HG02973 (cell line): ENCODE data around the gene VMAC.
"Not testable (repeated sequence)": the region's sequence is repeated elsewhere in the genome, so short reads cannot be mapped to it uniquely, and the experiment has no call there.

Experiments used
- ATAC-seq: cut with Tn5 transposase; IDR thresholded peaks from one replicate; pipeline ENCODE4 v1.9.1; 2021; ENCODE audit warnings: moderate library complexity; ENCODE audit not compliant: unreplicated experiment

VMAC gene

DNA sequence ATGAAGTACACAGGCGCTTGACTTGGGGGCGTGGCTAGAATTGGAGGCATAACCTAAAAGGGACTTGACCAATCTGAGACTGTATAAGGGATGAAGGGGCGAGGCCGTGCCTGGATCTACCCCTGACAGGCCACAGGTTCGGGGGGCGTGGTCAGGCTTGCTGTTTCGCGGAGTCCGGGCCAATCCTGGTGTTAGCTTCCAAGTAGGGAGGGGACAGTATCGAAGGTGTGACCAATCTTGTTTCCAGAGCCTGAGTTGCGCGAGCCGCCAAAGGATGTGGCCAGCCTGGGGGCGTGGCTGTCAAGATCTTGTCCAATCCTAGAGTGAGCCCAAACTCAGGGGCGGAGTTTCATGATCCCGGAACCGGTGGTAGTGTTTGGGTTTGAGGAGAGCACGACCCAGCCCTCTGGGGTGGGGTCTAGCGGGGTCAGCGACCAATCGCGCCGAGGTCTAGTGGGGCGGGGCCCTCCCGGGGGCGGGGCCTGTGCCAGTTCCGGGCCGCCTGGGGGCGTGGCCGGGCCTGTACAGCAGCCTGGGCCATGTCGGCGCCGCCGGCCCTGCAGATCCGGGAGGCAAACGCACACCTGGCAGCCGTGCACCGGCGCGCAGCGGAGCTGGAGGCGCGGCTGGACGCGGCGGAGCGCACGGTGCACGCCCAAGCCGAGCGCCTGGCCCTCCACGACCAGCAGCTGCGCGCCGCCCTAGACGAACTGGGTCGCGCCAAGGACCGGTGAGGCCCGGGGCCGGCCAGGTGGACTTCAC lies at the start of gene VMAC:
Gene VMAC, plus strand, starts transcription at position 521 of the 762 bp plus-strand sequence. Its CDS starts 19 bp downstream, at position 540.
- peak; percentile 71 for ATAC-seq

GRCh38 chr19:5855151-5855550 lies 49.5 kb upstream of the VMAC start:
- not testable (repeated sequence) for ATAC-seq

DNA sequence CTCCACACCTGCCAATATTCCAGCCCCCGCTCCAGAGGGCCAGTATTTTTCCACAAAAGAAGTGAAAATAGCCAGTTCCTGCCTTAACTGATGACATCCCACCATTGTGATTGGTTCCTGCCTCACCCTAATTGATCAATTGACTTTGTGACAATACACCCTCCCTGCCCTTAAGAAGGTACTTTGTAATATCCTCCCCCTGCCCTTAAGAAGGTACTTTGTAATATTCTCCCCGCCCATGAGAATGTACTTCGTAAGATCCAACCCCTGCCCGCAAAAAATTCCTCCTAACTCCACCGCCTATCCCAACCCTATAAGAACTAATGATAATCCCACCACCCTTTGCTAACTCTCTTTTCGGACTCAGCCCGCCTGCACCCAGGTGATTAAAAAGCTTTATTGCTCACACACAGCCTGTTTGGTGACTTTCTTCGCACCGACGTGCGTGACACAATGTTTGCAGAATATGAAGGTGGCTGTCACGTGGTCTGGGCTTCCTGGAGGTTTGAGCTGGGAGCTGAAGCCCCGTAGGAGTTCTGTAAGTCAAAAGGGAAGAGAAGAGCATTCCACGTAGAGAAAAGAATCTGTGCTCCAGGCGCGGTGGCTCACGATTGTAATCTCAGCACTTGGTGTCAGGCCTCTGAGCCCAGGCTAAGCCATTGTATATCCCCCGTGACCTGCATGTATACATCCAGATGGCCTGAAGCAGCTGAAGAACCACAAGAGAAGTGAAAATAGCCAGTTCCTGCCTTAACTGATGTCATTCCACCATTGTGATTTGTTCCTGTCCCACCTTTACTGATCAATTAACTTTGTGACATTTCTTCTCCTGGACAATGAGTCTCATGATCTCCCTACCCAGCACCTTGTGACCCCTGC lies 47.2 kb upstream of the VMAC start:
- ATAC-seq = no peak

DNA sequence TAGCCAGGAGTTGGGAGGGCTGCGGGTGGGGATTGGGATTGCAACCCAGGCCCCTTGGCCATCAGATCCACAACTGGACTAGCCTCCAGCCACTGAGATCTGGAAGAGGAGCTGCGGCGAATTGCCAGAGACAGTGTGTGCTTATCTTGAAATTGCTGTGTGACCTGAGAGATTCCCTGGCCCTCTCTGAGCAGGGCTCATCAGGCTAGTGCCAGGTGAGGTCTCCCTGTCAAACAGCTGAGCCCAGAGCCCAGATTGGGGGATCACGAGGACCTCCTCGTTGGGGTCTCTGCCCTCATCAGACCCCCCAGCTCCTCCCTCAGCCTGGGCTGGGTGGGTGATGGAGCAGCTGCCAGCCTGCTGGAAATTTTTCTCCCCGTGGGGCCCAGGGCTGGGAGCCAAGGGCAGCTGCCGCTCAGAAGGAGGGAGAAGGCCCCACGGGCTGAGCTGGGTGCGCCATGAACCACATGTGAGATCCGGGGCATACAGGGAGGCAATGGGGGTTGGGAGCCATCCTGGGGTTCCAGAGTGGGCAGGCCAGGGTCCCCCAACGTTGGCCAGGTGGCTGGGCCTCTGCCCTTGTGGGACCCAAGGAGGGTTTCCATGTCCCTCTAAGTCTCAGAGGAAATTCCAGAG lies 41.5 kb upstream of the VMAC start:
- no peak for ATAC-seq

DNA sequence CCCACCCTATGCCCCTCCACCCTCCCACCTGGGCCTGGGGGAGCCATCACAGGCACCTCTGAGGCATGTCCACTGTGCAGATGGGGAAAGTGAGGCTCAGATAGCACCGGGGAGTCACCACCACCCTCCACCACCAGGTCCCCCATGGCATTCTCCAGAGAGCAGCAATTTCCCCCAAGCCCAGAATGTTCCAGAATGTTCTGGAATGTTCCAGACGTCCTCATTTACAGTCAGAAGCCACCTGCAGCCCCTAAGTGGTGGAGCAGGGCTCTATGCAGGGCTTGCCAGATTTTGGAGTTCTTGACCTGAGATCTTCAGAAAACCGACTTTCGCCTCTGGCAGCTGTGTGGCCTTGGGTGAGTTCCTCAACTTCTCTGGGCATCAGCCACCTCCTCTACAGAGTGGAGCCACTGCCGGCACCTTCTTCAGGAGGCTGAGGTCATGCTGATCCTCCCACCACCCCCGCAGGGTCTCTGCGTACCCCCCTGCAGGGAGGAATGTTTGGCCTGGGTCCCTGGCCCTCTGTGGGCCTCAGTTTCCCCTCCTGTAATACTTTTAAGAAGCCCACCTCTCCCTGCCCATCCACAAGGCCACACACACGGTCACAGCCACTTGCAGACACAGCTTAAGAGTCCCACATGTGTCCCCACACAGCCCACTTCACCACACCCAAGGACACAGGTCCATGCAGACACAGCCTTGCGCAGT lies 40.5 kb upstream of the VMAC start:
- ATAC-seq = no peak

DNA sequence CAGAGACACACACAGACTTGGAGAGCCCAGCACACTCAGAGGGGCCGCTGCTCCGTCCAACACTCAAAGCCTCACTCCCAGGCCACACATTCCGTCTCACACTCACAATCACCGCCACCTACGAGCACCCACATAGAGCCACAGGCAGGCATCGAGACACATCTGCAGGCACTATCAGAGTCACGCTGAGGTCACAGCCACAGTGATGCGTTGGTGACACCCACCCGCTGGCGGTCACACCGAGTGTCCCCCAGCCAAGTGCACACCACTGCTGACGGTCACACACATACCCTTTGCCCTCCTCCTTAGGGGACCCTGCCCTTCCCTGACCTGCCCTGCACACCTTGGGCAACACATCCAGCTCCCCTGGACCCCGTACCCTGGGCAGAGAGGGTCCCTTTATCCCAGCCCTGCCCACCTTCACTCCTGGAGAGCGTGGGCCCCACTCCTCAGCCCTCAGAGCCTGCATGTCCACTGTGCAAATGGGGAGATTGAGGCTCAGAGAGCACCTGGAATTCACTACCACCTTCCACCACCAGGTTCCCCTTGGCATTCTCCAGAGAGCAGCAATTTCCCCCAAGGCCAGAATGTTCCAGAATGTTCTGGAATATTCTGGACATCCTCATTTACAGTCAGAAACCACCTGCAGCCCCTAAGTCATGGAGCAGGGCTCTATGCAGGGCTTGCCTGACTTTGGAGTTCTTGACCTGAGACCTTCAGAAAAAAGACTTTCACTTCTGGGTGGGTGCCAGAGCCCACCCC lies 39.8 kb upstream of the VMAC start:
- no peak for ATAC-seq

GRCh38 chr19:5865772-5866171 lies 38.9 kb upstream of the VMAC start:
- no peak for ATAC-seq

DNA sequence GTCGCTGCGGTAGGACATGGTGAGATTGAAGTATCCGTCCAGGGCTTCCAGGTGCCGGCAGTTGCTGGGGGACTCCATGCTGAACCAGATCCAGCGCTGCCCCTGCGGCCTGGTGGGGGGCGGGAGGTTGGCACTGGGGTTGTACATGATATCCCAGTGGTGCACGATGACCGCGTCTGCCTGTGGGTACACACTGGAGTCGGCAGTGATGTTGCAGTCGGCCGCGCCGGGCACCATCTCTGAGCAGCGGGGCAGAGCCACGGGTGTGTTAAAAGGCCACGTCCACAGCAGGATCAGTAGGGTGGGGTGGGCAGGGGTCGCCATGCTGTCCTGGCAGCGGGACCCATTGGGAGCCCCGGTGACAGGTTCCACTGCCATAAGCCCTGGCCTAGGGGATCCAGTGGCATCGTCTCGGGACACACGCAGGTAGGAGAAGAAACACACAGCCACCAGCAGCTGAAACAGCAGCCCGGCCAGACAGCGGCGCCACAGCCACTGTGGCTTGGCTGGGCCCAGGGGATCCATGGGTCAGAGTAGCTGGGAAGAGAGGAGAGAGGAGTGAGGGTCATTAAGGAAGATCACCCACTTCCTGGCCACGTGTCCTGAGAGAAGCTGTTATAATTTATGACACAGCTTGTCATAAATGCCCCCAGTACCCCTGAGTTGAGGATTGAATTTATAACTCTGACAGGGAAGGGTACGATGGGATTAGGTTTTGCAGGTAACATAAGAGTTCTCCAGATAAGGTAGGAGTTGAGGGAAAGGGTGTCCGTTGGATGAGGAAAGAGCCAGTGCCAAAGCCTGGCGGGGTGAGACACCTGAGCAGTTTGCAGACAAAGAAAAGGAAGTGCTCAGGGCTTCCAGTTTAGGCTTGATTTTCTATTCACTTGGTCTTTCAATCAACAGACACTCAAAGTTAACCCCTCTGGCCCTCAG lies 37.2 kb upstream of the VMAC start:
- ATAC-seq = no peak

DNA sequence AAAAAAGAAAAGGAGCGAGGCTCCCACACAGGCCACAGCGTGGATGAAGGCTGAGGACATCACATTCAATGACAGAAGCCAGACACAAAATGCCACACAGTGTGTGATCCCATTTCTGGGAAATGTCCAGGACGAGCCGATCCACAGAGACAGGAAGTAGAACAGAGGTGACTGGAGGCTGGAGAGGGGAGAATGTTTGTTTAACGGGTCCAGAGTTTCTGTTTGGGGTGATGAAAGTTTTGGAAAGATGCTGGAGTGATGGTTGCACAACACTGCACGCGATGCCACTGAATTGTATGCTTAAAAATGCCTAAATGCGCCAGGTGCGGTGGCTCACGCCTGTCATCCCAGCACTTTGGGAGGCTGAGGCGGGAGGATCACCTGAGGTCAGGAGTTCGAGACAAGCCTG lies 33.7 kb upstream of the VMAC start:
- ATAC-seq = no peak

DNA sequence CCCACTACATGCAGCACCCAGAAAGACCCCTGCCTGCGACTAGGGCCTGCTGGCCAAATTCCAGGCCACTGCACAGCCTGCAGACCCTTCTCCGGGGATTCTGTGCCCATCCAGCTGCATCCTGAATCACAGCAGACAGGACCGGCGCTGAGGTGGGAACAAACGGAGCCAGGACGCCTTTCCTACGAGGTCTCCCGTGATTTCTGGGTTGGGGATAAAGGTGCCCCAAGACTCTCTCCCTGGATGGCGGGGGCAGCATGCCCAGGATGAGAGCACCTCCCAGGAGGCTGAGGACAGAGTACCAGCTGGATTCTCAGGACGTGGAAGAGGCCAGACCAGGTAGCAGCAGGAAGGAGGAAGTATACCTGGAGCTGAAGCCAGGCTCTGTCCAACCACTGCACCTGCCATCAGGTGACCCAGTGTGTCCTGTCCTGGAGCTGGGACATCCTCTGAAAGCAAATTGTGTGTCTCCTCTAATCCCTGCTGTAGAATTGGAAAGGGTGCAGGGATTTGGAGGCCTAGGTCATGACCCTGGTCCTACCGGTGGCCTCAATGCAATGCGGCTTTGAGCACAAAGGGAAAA lies 31.0 kb upstream of the VMAC start:
- ATAC-seq = no peak

GRCh38 chr19:5874496-5874895 lies 30.2 kb upstream of the VMAC start:
- ATAC-seq = not testable (repeated sequence)

DNA sequence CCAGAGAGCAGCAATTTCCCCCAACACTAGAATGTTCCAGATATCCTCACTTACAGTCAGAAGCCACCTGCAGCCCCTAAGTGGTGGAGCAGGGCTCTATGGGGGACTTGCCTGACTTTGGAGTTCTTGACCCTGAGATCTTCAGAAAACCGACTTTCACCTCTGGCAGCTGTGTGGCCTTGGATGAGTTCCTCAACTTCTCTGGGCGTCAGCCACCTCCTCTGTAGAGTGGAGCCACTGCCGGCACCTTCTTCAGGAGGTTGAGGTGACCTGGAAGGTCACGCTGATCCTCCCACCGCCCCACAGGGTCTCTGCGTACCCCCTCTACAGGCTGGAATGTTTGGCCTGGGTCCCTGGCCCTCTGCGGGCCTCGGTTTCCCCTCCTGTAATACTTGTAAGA lies 27.2 kb upstream of the VMAC start:
- no peak for ATAC-seq

GRCh38 chr19:5877882-5878281 lies 26.8 kb upstream of the VMAC start:
- ATAC-seq = no peak

GRCh38 chr19:5880196-5880595 lies 24.5 kb upstream of the VMAC start:
- no peak for ATAC-seq

DNA sequence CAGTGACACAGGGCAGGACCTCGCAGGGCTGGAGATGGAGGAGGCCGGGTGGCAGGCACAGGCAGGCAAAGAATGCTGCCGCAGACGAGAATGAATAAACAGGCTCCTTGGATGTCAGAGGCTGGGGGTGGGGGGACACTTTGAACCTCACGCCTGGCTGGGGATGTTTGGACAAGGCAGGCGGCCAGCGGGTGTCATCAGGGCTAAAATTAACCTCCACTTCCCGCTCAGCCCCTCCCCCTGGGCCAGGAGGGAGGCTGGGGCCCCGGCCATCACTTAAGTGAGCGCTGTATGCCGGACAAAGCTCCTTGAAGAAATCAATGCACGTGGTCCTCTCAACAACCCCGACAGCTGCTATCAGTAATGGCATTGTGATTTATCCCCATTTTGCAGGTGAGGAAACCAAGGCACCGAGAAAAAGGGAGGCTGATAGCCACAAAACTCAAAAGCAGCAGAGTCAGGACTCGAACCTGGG lies 24.0 kb upstream of the VMAC start:
- no peak for ATAC-seq

- ATAC-seq = no peak
Measured at GRCh38 chr19:5881543-5882299, 23.0 kb upstream of the VMAC start.

GRCh38 chr19:5882421-5882968 lies 22.2 kb upstream of the VMAC start:
- ATAC-seq = no peak
